HG03025 (cell line): ENCODE results near the gene FOXJ1.

Experiments
- ATAC-seq: cut with Tn5 transposase; IDR thresholded peaks from one replicate; pipeline ENCODE4 v1.9.1; 2021; ENCODE audit warnings: mild to moderate bottlenecking, moderate library complexity; ENCODE audit not compliant: unreplicated experiment, low FRiP score

FOXJ1 gene

GRCh38 chr17:76142585-76143041 is 1.6 kb upstream of the FOXJ1 start:
- ATAC-seq, result no peak

DNA sequence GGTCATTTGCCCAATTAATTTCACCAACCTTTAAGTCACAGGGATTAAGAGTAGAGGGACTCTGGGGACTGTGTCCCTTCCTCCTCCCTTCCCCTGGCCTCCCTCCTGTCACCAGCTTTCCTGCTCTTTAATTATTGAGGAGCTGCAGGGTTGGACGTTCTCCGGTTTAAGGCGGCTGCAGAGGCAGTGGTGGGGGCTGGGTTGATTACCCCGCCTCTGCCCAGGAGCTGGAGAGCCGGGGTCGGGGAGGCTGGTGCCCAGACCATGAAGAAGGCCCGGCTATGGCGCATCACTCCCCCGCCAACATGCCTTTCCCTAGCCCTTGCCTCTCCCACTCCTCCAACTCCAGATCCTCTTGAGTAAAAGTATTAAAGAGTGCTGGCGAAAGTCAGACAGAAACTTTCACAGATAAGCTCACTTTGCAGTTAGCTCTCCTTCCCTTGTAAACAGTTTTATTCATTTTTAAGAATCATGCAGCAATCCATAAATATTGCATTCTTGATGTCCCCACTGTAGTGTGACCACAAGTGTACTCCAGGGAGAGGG is 1.1 kb upstream of the FOXJ1 start:
- no peak for ATAC-seq

- no peak for ATAC-seq
Observed at GRCh38 chr17:76140661-76141211, 309 bp downstream of the FOXJ1 start.

DNA sequence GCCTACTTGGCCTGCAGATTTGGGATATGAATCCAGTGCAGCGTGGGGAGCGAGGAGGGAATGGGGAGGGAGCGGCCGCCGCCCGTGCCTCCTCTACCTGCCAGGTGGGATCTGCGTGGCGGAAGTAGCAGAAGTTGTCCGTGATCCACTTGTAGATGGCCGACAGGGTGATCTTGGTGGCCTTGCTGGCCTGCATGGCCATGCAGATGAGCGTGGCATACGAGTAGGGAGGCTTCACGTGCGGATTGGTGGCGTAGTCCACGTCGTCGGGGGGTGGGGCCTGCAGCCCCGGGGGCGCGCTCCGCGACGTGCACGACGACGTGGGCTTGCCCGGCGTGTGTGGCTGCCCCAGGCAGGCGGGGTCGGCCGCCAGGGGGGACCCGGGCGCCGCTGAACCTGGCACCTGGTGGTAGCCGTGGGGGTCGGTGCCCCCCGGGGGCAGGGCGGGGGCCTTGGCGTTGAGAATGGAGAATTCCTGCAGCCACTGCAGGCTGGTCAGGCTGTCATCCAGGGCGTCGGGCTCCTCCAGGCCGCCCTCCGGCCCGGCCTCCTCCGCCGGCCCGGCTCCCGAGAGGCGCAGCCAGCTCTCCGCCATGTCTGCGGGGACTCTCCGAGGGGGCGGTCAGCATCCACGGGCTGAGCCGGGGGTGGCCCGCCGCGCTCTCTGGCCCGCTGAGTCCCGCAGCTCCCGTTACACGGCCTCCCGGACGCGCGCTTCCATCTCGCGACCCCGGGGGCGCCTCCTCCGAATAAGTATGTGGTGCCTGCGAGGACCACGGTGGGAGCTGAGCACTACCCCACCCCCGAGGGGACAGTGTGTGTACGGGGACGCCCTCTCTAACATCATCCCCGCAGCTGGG is 1.0 kb downstream of the FOXJ1 start:
- no peak for ATAC-seq

GRCh38 chr17:76138896-76139752 is 1.9 kb downstream of the FOXJ1 start:
- no peak for ATAC-seq

GRCh38 chr17:76138234-76138895 is 2.7 kb downstream of the FOXJ1 start:
- ATAC-seq, result no peak

- ATAC-seq, result no peak
Observed at GRCh38 chr17:76137351-76138233, 3.5 kb downstream of the FOXJ1 start.

DNA sequence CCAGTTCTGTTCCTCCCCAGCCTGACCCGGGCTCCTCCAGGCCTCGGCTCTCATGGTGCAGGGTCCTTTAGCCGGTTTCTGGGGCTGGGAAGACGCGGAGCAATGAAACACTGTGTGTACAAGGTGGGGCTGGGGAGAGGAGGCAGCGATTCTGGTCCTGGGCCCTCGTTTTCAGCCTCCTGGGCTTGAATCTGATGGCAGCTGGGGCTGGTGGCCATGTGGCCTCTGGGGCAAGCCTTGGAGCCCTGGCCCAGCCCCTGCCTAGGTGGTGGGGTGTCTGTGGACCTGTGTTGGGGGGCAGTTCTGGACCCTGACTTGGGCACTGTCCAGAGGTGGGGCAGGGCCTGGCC is 4.1 kb downstream of the FOXJ1 start:
- no peak for ATAC-seq

GRCh38 chr17:76136276-76137000 is 4.6 kb downstream of the FOXJ1 start:
- no peak for ATAC-seq

DNA sequence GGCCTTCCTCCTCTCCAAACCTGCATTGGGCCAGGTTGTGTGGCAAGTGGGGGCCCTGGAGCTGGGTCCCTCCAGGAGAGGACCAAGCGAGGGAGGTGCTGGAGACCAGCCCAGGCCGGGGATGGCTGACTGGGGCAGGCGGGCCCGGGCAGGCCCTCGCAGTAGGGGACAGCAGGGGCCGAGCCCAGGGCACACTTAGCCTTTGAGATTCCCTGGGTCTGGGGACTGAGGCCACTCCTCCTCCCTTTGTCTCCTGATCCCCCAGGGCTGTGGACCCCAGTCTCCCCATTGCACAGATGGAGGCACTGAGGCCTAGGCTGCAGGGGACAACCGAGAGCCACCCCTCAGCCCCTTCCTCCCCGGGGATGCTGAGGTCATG is 5.2 kb downstream of the FOXJ1 start:
- no peak for ATAC-seq

DNA sequence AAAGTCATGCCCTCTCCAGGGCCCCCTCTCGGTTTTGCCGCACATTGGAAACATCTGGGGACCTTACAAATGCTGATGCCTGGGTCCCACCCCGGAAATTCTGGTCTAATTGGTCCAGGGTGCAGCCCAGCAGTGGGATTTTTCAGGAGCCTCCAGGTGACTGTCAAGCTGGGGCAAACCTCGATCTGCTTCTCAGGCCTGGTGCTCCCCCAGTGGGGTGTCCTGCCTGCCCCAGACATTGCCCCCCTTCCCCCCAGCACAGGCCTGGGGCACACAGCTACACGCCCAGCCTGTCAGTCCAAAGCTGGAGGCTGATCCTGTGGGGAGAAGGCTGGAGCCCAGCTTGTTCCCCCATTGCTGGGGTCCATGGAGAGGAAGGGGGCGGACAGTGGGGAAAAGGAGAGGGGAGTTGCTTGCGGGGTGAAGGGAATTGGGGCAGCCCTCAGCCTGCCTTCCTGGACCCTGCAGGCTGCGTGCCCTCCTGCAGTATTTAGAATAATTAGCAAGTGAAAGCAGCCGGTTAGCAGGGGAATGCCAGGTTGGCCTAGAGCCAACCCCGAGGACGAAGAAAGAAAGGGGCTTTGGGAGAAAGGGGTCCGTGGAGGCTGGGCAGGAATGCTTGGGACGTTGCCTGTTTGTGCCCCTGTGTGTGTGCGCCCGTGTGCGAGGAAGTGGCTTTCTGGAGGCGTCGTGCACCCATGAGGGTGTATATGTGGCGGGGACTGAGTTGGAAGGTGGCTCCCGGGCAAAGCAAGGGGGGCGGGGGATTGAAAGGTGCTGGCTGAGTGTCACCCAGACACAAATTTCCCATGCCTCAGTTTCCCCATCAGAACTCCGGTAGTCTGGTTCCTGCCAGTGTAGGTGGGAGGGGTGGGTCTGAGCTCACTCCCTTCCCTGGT is 5.9 kb downstream of the FOXJ1 start:
- no peak for ATAC-seq

DNA sequence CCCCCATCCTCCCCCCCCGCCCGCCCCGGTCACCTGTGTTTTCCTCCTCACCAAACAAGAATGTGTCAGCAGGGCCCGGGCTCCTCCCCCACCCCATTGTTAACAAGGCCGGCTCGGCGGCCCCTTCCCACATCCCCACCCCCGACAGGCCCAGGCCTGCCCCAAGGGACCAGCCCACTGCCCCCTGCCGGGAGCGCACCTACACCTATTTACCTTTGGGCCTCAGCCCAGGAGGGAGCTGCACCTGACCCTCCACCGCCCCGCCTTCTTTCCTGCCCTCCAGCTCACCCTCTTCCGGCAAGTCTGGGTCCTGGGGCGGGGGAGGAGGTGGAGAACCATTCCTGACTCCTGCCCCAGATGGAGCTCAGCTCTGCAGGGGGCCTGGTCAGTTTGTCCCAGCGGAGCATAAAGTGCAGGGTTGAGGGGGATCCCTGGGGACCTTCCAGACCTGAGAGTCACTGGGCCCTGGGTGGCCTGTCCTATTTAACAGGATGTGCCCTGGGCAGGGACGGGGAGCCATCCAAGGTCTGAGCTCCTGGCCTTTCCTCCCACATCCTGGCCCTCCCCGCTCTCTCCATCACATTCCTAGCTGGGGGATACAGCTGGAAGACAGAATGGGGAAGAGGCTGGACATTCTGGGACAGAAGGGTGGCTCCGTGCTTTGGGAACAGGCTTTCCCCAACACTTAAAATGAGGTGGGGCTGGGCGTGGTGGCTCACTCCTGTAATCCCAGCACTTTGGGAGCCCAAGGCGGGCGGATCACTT is 8.3 kb downstream of the FOXJ1 start:
- no peak for ATAC-seq

DNA sequence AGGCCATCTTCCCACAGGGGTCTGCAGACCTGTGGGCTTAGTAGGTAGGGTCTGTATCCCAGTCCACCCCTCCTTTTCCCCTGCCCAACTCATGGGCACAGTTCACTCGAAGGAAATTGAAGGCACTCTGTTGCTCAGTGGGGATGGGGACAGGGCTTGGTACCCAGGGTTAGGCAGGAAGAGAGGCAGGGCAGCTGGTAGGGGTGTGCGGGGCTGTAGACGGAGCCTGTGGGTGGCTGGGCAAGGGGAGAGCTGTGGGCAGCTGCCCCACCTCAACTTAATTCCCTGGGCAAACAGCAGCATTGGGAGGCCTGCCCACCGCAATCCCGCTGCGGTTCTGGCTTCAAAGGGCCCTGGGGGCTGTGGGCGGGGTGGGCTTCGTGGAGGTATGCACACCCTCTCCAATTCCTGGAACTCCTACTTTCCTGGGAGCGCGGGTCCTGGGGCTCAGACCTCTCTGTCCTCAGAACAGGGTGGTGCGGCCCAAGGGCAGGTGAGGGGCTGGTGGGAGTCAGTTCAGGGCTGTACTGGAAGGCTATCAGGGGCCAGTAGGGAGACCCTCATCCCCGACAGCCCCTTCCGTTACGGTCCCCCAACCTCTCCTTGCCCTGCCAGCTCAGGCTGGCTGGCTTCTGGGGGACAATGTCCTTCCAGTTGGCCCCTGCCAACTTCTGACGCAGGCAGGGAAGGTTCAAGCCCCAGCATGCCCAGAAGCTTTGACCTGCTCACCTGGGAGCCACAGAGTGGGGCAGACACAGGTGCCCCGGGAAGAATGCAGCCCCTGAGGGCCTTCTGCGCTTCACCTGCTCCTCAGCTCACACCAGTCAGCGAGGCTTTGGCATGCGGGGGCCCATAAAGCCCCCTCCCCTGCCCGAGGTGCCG is 9.1 kb downstream of the FOXJ1 start:
- no peak for ATAC-seq

GRCh38 chr17:76131051-76131691 is 9.9 kb downstream of the FOXJ1 start:
- ATAC-seq, result no peak

DNA sequence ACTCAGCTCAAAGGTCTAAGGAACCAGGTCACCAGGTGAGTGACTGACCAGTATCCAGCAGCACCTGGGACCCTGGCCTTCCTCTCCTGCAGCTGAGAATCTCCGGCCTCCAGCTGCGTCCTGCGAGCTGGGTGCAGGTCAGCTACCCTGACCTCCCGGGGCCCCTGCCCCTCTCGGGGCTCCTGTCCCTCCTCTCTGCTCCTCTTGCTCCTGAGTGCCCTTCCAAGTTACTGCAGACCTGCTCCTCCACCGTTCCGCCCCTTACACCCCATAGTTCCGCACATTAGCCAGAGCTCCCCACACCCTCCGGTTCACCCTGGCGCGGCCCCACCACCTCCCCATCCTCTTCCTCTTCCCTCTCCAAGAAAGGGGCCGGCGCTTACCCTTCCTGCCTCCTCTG is 10.6 kb downstream of the FOXJ1 start:
- no peak for ATAC-seq

DNA sequence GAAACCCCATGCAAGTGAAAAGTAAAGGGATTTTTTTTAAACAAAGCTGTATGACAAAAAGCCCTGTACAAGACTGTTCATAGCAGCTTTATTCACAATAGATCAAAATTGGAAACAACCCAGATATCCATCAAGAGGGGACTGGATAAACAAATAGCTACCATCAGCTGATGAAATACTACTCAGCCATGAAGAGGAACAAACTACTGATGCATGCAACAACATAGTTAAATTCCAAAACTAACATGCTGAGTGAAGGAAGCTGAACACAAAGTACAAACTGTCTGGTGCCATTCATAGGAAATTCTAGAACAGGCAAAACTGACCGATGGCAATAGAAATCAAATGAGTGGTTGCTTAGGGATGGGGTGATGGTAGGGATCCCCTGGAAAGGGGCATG is 15.1 kb downstream of the FOXJ1 start:
- no peak for ATAC-seq
